ENCODE measurements around the gene ATP1B2.

- no peak for TF ChIP-seq SUZ12 (IDR thresholded peaks at IDR 0.05; ENCODE audit: extremely low read depth, insufficient read depth, insufficient read length)
- TF ChIP-seq YY1 (IDR thresholded peaks at IDR 0.05; ENCODE audit: insufficient read depth, insufficient read length) = no peak
- no peak for TF ChIP-seq ZNF274 (IDR thresholded peaks at IDR 0.05; ENCODE audit: low read depth, low read length)
Measured at GRCh38 chr17:7703584-7704479, 53.1 kb downstream of the ATP1B2 start.

All from NT2/D1 (cell line).